Sigmoid colon (tissue), 7 donors: ENCODE measurements around the gene PIP5KL1. TPM values are rescaled to one million over a fixed set of nuclear protein-coding genes. Genes with fewer than 3 reads are reported as not detected.
A peak's percentile ranks its signal among the peaks of the same experiment; 100 is the strongest.

ENCODE experiments used
- DNase-seq: peaks from one replicate; pipeline ENCODE4 v3.0.0-alpha.2; 2019
- H3K27ac ChIP-seq, 4 donors: fragments of 200-600 bp; sonication (generic); one replicate each; pipeline ENCODE4 v1.5.1; 2016 to 2019; ENCODE audit warnings: mild to moderate bottlenecking in 1 of 4
- H3K27me3 ChIP-seq, 3 donors: fragments of 200-600 bp; sonication (generic); one replicate each; pipeline ENCODE4 v1.5.1; 2019; ENCODE audit warnings: mild to moderate bottlenecking in 1 of 3
- H3K36me3 ChIP-seq, 4 donors: fragments of 200-600 bp; sonication (generic); one replicate each; pipeline ENCODE4 v1.5.1; 2016 to 2019
- H3K4me1 ChIP-seq, 4 donors: fragments of 200-600 bp; sonication (generic); one replicate each; pipeline ENCODE4 v1.5.1; 2017 to 2019
- H3K4me3 ChIP-seq, 4 donors: fragments of 200-600 bp; sonication (generic); one replicate each; pipeline ENCODE4 v1.5.1; 2017 to 2019; ENCODE audit warnings: mild to moderate bottlenecking in 2 of 4, moderate library complexity in 1 of 4
- H3K9me3 ChIP-seq, 4 donors: fragments of 200-600 bp in 3 of 4; sonication (generic) in 3 of 4; one replicate each; pipeline versions ENCODE4 v1.5.1 to v1.6.1; 2013 to 2019
- EP300 ChIP-seq, 4 donors: sonication (generic); formaldehyde crosslinking; IDR thresholded peaks; one replicate each; pipeline ENCODE4 v1.6.1; 2017; ENCODE audit warnings: antibody characterized with exemption in 4 of 4
- POLR2A ChIP-seq, 2 donors: fragments of 450-650 bp; IDR thresholded peaks; one replicate each; pipeline ENCODE4 v1.6.1; 2016; ENCODE audit warnings: antibody characterized with exemption in 2 of 2, mild to moderate bottlenecking in 2 of 2, moderate library complexity in 2 of 2
- POLR2AphosphoS5 ChIP-seq, 4 donors: sonication (generic); formaldehyde crosslinking; IDR thresholded peaks; one replicate each; pipeline ENCODE4 v1.6.1; 2017; ENCODE audit warnings: antibody characterized with exemption in 4 of 4
- WGBS, 2 donors: extraction: QIAGEN DNeasy Blood & Tissue Kit; methylation state at CpG; one replicate each; pipeline ENCODE4 v1.1.7; 2013; 5-methylcytosine and 5-hydroxymethylcytosine counted together
- intact Hi-C: fragments of 100-400 bp; cut with DNase I; formaldehyde crosslinking; loops from one replicate; pipeline ENCODE4 v1.15.1; 2023
- polyA plus RNA-seq, 3 donors: library from polyadenylated mRNA; stranded (reverse); fragments of 200-250 nt; gene quantifications; one replicate each; pipeline ENCODE4 v1.2.3, GENCODE V29; 2013
- total RNA-seq, 4 donors: library from RNA; depleted of rRNA; stranded (reverse); fragments of >200 nt; gene quantifications; one replicate each; pipeline ENCODE4 v1.1.0, GENCODE V29; 2016
- TF ChIP-seq, protein P1 (sequence below), 4 experiments: fragments of 450-650 bp in 3 of 4; fragments of 200-600 bp in 1 of 4; IDR thresholded peaks; one replicate each; pipeline ENCODE4 v1.5.1; 2016 to 2019; ENCODE audit warnings: antibody characterized with exemption in 4 of 4, mild to moderate bottlenecking in 3 of 4, moderate library complexity in 2 of 4
- donor health status: healthy with polysubstance abuse.
- donor health status: Bipolar disorder and iron deficiency.
- donor health status: healthy.

Gene PIP5KL1
- total and polyA plus RNA-seq, 7 donors, result 0.16 to 4.2 (median 2.1) TPM; not detected in 1

DNA sequence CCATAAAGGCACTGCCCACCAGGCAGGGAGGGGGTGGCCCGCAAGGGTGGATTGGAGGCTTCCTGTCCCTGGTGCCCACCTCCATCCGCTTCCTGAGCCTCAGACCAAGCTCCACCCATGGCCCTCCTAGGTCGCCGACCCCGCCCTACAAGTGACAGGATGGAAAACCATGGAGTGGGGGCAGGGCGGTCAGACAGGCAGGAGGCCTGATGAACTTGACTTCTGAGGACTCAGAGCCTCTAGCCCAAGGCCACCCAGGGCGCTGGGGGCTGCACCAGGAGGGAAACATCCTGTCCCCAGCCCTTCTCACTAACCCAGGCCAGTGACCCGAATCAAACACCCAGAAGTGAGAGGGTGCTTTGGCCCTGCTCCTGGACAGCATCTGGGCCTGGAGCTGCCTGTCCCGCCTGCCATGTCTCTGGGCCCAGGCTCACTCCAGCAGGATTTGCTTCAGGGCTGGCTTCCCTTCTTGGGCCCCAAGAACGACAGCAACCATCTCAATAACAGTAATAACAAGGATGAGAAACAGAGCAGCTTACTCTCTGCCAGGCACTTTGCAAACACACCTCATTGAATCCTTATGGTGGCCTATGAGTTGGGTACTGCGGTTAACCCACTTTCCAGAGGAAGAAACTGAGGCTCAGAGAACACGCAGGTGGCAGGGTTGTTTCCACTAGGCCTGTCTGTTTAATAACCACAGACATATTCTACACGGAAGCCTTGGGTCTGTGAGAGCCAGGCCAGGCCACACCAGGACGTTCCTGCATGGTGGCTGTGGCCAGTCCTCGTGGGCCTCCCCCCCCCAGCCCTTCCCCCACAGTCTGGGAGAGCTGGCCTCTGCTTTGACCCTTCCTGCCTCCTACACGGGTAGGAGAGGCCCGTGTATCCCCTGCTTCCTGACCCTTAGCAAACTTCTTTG lies 26.8 kb downstream of the PIP5KL1 start:
- Histone ChIP-seq H3K4me3 (no peak overlapping the region), H3K4me1 (peaks cover 0 to 38% (median 31%) of the 10 kb centered on the region in 4 donors), H3K27ac (peak overlapping the region; percentile 53 to 72 (median 63)), H3K27me3 (no peaks in the 10 kb centered on the region), H3K36me3 (peaks cover 0 to 11% (median 4%) of the 10 kb centered on the region in 4 donors), H3K9me3 (no peaks in the 10 kb centered on the region)
- 31 to 51% methylated on average over 17 of the region's 17 CpGs for WGBS, 2 donors
- intact Hi-C loops, result no loop called here
- TF ChIP-seq EP300 (IDR thresholded peaks at IDR 0.05) (no peak), POLR2A (IDR thresholded peaks at IDR 0.05) (peak in 1 of 2 donors; percentile 44), POLR2AphosphoS5 (IDR thresholded peaks at IDR 0.05) (peak in 2 of 4 donors; percentile 6 to 46)
- TF ChIP-seq, protein P1, sequence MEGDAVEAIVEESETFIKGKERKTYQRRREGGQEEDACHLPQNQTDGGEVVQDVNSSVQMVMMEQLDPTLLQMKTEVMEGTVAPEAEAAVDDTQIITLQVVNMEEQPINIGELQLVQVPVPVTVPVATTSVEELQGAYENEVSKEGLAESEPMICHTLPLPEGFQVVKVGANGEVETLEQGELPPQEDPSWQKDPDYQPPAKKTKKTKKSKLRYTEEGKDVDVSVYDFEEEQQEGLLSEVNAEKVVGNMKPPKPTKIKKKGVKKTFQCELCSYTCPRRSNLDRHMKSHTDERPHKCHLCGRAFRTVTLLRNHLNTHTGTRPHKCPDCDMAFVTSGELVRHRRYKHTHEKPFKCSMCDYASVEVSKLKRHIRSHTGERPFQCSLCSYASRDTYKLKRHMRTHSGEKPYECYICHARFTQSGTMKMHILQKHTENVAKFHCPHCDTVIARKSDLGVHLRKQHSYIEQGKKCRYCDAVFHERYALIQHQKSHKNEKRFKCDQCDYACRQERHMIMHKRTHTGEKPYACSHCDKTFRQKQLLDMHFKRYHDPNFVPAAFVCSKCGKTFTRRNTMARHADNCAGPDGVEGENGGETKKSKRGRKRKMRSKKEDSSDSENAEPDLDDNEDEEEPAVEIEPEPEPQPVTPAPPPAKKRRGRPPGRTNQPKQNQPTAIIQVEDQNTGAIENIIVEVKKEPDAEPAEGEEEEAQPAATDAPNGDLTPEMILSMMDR (IDR thresholded peaks at IDR 0.05), result no peak
- peak; percentile 84 for DNase-seq

DNA sequence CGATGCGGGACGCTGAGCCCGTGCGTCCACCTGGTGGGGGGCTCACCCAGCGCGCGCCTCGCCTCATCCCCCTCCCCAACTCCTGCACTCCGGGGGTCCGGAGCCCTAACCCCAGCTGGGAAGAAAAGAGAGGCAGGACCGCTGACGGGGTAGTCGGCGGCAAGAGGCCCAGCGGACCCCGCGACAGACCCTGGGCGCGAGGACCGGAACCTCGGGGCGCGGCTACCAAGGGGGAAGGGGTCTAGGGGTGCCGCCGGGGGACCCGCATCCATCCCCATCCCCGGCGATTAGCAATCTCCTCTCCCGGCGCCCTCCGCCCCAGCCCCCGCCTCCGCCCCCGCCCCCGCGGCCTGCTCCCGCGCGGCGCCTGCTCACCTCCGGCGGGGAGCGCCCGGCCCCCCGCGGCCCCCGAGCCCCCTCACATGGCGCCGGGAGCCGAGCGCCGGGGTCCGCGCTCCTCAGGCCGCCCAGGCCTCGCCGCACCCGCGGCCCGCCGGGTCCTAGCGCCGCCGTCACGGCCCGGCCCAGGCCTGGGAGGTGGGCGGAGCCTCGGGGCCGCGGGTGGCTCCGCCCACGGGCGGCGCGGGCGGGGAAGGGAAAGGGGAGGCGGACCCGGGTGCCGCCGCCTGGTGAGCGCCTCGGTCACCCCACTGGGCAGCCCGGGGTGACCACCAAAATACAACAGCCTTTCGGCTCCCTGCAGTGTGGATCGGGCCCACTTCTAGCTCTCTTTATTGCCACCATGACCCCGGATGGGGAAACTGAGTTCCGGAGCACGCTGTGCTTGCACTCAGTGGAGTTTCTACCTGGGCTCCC lies 31.2 kb downstream of the PIP5KL1 start, which contains the start of gene ST6GALNAC6:
ST6GALNAC6 (minus strand) TSS at position 476 of the 816 bp plus-strand sequence. CDS start 1,622 bp downstream, outside the sequence.
- Histone ChIP-seq H3K27ac (peak within 1 kb of the TSS; percentile 94 to 98 (median 97)), H3K4me1 (peaks cover 0 to 59% (median 52%) of the 10 kb centered on the region in 4 donors), H3K4me3 (peak within 1 kb of the TSS; percentile 94 to 100 (median 94)), H3K36me3 (peaks cover 16 to 21% (median 19%) of the 10 kb centered on the region in 4 donors), H3K9me3 (no peaks in the 10 kb centered on the region), H3K27me3 (no peaks in the 10 kb centered on the region)
- TF ChIP-seq, protein P1 (IDR thresholded peaks at IDR 0.05), result no peak
- peak in 1 of 2 donors; percentile 29 for TF ChIP-seq POLR2A (IDR thresholded peaks at IDR 0.05)
- TF ChIP-seq POLR2AphosphoS5 (IDR thresholded peaks at IDR 0.05), result peak; percentile 15 to 49 (median 26)
- TF ChIP-seq EP300 (IDR thresholded peaks at IDR 0.05), result no peak
- WGBS, 2 donors, result 1% methylated on average over 89 of the region's 89 CpGs
- intact Hi-C loops, result loop anchor here (2.0 kb wide), 1 partner anchor 17 kb away; the partner anchor contains the start of gene ST6GALNAC4
- peak; percentile 85 for DNase-seq

DNA sequence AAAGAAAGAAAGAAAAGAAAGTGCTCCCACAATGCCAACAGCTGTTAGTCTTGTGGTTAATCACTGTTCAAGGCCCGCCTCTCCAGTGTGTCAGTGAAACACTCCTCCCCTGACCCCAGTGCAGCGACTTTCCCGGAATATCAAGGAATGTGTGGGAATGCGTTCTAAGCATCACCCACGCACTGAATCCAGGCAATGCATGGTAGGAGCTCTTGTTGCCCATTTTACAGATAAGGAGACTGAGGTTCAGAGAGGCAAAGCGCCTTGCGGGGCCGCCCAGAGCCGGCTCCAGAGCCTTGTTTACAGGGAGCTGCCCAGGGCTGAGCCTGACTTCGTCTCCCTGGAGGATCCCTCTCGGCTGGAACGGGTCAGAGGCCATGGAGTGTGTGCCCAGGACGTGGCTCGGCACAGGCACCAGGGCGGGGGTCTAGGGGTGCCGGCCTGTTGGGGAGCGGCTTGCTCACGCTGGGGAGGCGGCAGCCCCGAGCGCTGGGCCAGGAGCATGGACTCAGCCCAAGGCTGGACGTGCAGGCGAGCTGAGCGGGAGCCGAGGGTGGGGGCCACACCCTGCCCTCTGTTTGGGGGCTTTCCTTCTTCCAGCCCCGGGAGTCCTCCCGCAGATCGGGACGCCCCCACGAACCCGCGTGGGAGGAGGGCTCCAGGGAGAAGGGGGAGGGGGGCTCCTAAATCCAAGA lies 32.0 kb downstream of the PIP5KL1 start:
- intact Hi-C loops, result loop anchor here (2.0 kb wide), 1 partner anchor 18 kb away; the partner anchor contains the start of gene ST6GALNAC4

More for the DNA sequence above, 32.0 kb downstream of the PIP5KL1 start:
- peak overlapping the region; percentile 94 to 100 (median 94) for H3K4me3 ChIP-seq
- peaks cover 0 to 52% (median 45%) of the 10 kb centered on the region in 4 donors for H3K4me1 ChIP-seq
- no peaks in the 10 kb centered on the region for H3K27me3 ChIP-seq
- WGBS, 2 donors, result 4 to 22% methylated on average over 32 of the region's 32 CpGs
- DNase-seq, result peak; percentile 85
- H3K27ac ChIP-seq, result peak overlapping the region; percentile 94 to 98 (median 97)
- no peaks in the 10 kb centered on the region for H3K9me3 ChIP-seq
- H3K36me3 ChIP-seq, result peaks cover 24 to 29% (median 27%) of the 10 kb centered on the region in 4 donors
- TF ChIP-seq, protein P1 (IDR thresholded peaks at IDR 0.05), result no peak
- TF ChIP-seq EP300 (IDR thresholded peaks at IDR 0.05) (no peak), POLR2A (IDR thresholded peaks at IDR 0.05) (no peak), POLR2AphosphoS5 (IDR thresholded peaks at IDR 0.05) (peak; percentile 20 to 55 (median 40))
